Heart right ventricle (tissue), 16 donors: ENCODE measurements around the gene COMTD1. TPM values are rescaled to one million over a fixed set of nuclear protein-coding genes. Genes with fewer than 3 reads are reported as not detected.

Source experiments
- ATAC-seq, 8 donors: fragments of 200-7000 bp; cut with Tn5 transposase; one replicate each; pipeline ENCODE4 v1.9.1; 2020; ENCODE audit warnings: mild to moderate bottlenecking in 8 of 8, moderate library complexity in 8 of 8, moderate number of reproducible peaks in 1 of 8
- DNase-seq, 2 donors: peaks; one replicate each; pipeline ENCODE4 v3.0.0-alpha.2; 2020
- H3K27ac ChIP-seq, 10 donors: fragments of 200-600 bp; sonication (generic) in 2 of 10; one replicate each; pipeline versions ENCODE4 v1.5.0 to v1.8.0; 2020 to 2022; ENCODE audit warnings: mild to moderate bottlenecking in 3 of 10
- H3K27me3 ChIP-seq, 7 donors: fragments of 200-600 bp; one replicate each; pipeline ENCODE4 v1.8.0; 2021 to 2022; ENCODE audit warnings: mild to moderate bottlenecking in 2 of 7
- H3K36me3 ChIP-seq, 9 donors: fragments of 200-600 bp; sonication (generic) in 1 of 9; one replicate each; pipeline versions ENCODE4 v1.5.0 to v1.8.0; 2020 to 2022; ENCODE audit warnings: mild to moderate bottlenecking in 2 of 9
- H3K4me1 ChIP-seq, 9 donors: fragments of 200-600 bp; sonication (generic) in 1 of 9; one replicate each; pipeline versions ENCODE4 v1.5.0 to v1.8.0; 2020 to 2022; ENCODE audit warnings: mild to moderate bottlenecking in 4 of 9
- H3K4me3 ChIP-seq, 10 donors: fragments of 200-600 bp; sonication (generic) in 2 of 10; one replicate each; pipeline versions ENCODE4 v1.5.0 to v1.8.0; 2020 to 2022; ENCODE audit warnings: mild to moderate bottlenecking in 7 of 10, moderate library complexity in 2 of 10
- H3K9me3 ChIP-seq, 11 donors: fragments of 200-600 bp in 10 of 11; sonication (generic) in 2 of 11; one replicate each; pipeline versions ENCODE4 v1.5.0 to v1.8.0; 2013 to 2022; ENCODE audit warnings: mild to moderate bottlenecking in 2 of 11, control low read depth in 1 of 11, moderate library complexity in 1 of 11
- WGBS, 2 donors: extraction: QIAGEN DNeasy Blood & Tissue Kit; methylation state at CpG; one replicate each; pipeline ENCODE4 v1.1.7; 2013; ENCODE audit warnings: inconsistent platforms in 1 of 2; 5-methylcytosine and 5-hydroxymethylcytosine counted together
- intact Hi-C, 10 donors: fragments of 100-400 bp; cut with DNase I; formaldehyde crosslinking; loops; one replicate each; pipeline versions ENCODE4 v1.11.1 to v1.14.2; 2022
- polyA plus RNA-seq, 2 donors: library from polyadenylated mRNA; stranded (reverse); fragments of 200-250 nt; gene quantifications; one replicate each; pipeline ENCODE4 v1.2.3, GENCODE V29; 2013
- total RNA-seq, 10 donors: library from RNA; stranded (reverse); fragmentation: NEBNext Ultra II Directional in 3 of 10; extraction: Animal tissue kit (Norgen Biotek cat#: 25700) in 3 of 10; gene quantifications; one replicate each; pipeline versions ENCODE4 v1.2.1 to v1.2.4, GENCODE V29; 2021 to 2023
- TF ChIP-seq, protein P1 (sequence below), 9 donors: fragments of 200-600 bp; sonication (generic) in 2 of 9; IDR thresholded peaks; one replicate each; pipeline versions ENCODE4 v1.5.0 to v1.8.0; 2021 to 2022; ENCODE audit warnings: antibody characterized with exemption in 9 of 9, mild to moderate bottlenecking in 5 of 9, moderate library complexity in 1 of 9
- donor health status: Arrhythmogenic right ventricular cardiomyopathy.
- donor health status: ischemic (EF 13 %, LVEDD 7.1; RV severe dilation, severe dysfunction).
- donor health status: healthy with polysubstance abuse.
- donor health status: DM: no; HTN: yes; CAD: no.
- donor health status: DM: no; HTN: no; CAD: no.
- donor health status: ischemic (EF 25% LVEDD 6.9; RV normal size, moderate dysfunction).
- donor health status: ischemic (EF 25% LVEDD 5.7; RV mildly dilated, moderate dysfunction).
- donor health status: healthy.
- donor health status: DM: yes; HTN: yes; CAD: no.
- donor health status: Ischemic cardiomyopathy.
- donor health status: ischemic (EF 35%, LVEDD 5.7; RV mildly dilated, moderate dysfunction).
- donor health status: nonischemic (EF 11% LVEDD 7.7; RV severe dilation, severe dysfunction).
- donor health status: DM: yes; HTN: yes; CAD: no.
- donor health status: PGD.
- donor health status: ischemic (EF 29% LVEDD 5.4; RV normal size, mild dysfunction).
- donor health status: nonischemic (EF 23%, LVEDD 6.1; RV moderate dilation, normal function).

Gene COMTD1
- total and polyA plus RNA-seq, 12 donors = 16.4 to 254 (median 33.6) TPM

DNA sequence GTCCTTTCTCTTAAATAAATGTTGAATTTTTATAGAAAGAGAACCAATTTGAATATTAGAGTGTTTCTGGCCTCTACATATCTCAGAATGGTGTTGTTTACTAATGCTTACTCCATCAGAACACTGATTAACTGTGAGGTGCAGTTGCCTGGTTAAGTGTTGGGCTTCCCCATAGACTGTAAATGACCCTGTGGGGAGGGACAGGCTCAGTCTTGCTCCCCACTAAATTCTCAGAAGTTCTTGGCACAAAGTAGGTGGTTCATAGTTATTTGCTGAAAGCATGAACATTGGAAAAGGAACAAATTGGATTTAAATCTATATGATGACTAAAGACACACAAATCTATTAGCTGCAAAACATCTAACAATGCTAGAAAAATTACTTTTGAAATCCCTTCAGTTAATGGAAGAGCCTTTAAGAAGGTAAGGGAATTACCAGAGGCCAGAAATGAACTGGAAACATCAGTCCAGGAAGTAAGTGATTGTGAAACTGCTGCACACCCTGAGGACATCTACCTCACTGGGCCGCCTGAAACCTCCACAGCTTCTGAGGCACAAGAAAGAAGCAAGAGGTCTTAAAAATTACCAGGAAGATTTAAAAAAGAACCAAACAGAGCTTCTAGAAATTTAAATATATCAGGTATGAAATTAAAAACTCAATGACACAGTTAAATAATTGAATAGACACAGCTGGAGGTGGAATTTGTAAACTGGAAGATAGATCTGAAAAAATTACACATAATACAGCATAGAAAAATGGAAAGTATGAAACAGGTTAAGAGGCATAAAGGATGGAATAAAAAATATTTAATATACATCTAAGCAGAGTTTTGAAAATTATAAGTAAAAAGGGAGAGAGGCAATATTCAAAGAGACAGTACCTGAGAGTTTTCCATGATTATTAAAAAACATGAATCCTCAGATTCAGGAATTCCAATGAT lies 17.8 kb upstream of the COMTD1 start:
- Histone ChIP-seq H3K9me3 (peaks cover 0 to 36% (median 17%) of the 10 kb centered on the region in 11 donors), H3K4me3 (no peak overlapping the region), H3K27ac (no peak overlapping the region), H3K27me3 (no peaks in the 10 kb centered on the region), H3K4me1 (no peaks in the 10 kb centered on the region), H3K36me3 (no peaks in the 10 kb centered on the region)
- TF ChIP-seq, protein P1, sequence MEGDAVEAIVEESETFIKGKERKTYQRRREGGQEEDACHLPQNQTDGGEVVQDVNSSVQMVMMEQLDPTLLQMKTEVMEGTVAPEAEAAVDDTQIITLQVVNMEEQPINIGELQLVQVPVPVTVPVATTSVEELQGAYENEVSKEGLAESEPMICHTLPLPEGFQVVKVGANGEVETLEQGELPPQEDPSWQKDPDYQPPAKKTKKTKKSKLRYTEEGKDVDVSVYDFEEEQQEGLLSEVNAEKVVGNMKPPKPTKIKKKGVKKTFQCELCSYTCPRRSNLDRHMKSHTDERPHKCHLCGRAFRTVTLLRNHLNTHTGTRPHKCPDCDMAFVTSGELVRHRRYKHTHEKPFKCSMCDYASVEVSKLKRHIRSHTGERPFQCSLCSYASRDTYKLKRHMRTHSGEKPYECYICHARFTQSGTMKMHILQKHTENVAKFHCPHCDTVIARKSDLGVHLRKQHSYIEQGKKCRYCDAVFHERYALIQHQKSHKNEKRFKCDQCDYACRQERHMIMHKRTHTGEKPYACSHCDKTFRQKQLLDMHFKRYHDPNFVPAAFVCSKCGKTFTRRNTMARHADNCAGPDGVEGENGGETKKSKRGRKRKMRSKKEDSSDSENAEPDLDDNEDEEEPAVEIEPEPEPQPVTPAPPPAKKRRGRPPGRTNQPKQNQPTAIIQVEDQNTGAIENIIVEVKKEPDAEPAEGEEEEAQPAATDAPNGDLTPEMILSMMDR (IDR thresholded peaks at IDR 0.05) = no peak
- DNase-seq (no peak), ATAC-seq (no peak)
- WGBS, 2 donors = 98 to 100% methylated on average over 1 of the region's 1 CpG
- intact Hi-C loops = no loop called here

DNA sequence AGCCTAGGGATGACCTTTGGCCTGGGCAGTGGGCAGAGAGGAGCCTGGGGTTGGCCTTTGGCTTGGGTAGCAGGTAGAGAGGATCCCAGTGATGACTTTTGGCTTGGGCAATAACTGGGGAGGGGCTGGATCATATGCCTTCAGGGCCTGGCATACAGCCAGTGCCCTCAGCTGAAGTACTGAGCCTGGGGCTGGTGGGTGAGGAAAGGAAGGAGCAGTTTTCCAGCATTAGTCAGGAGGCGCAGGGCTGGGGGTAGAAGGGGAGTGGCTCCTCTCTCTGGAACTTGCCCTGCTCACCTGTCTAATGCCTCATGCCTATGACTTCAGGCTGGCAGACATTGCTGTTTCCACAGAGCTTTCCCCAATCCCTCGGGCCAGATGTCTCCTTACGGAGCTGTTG lies 15.2 kb upstream of the COMTD1 start:
- Histone ChIP-seq H3K9me3 (peaks cover 0 to 36% (median 17%) of the 10 kb centered on the region in 11 donors), H3K27me3 (no peaks in the 10 kb centered on the region), H3K27ac (no peak overlapping the region), H3K4me1 (no peaks in the 10 kb centered on the region), H3K36me3 (no peaks in the 10 kb centered on the region), H3K4me3 (no peak overlapping the region)
- TF ChIP-seq, protein P1 (IDR thresholded peaks at IDR 0.05) = no peak
- DNase-seq (no peak), ATAC-seq (no peak)
- intact Hi-C loops = no loop called here
- WGBS, 2 donors = 88 to 95% methylated on average over 3 of the region's 3 CpGs

DNA sequence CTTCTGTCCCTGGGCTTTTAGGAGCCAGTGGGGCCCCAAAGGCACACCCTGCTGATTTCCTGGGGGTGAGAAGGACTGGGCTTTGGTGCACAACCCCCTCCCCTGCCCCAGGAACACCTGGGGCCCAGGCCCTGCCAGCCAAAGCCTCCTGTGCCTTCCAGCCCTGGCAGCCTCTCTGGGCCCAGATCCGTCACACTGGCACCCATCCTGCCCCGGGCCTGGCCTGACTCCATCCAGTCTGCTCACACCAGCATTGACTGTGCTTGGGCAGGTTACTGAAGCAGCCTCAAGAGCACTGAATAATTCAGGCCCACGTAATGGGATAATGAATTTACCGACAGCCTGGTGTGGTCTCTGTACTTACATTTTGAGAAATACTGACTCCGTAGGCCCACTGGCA lies 12.0 kb upstream of the COMTD1 start:
- no peaks in the 10 kb centered on the region for H3K36me3 ChIP-seq
- no peaks in the 10 kb centered on the region for H3K27me3 ChIP-seq
- 80 to 82% methylated on average over 5 of the region's 5 CpGs for WGBS, 2 donors
- H3K4me3 ChIP-seq = no peak overlapping the region
- DNase-seq (peak in 1 of 2 donors; percentile 33), ATAC-seq (peak in 6 of 8 donors; percentile 41 to 73 (median 54))
- TF ChIP-seq, protein P1 (IDR thresholded peaks at IDR 0.05) = no peak
- no peak overlapping the region for H3K27ac ChIP-seq
- peaks cover 0 to 18% (median 2%) of the 10 kb centered on the region in 11 donors for H3K9me3 ChIP-seq
- H3K4me1 ChIP-seq = no peaks in the 10 kb centered on the region
- intact Hi-C loops = no loop called here

DNA sequence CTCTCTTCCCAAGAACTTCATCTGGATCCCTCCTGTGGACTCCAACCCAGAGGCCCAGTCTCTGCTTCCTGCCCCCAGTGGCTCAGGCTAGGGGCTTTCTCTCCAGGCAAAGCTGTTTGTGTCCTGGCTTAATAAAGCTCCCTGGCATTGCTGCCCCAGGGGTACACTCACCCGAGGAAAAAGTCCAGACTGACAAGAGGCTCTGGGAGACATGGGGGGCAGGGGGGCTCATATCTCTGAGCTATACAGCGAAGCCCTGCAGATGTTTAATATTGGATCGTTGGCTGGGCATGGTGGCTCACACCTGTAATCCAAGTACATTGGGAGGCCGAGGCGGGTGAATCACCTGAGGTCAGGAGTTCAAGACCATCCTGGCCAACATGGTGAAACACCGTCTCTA lies 10.7 kb upstream of the COMTD1 start:
- 84 to 89% methylated on average over 6 of the region's 6 CpGs for WGBS, 2 donors
- Histone ChIP-seq H3K27ac (no peak overlapping the region), H3K9me3 (peaks cover 0 to 8% (median 0%) of the 10 kb centered on the region in 11 donors), H3K4me3 (no peak overlapping the region), H3K36me3 (no peaks in the 10 kb centered on the region), H3K4me1 (no peaks in the 10 kb centered on the region), H3K27me3 (no peaks in the 10 kb centered on the region)
- DNase-seq (no peak), ATAC-seq (no peak)
- intact Hi-C loops = no loop called here
- TF ChIP-seq, protein P1 (IDR thresholded peaks at IDR 0.05) = no peak
